GM12874 (cell line): ENCODE data around the gene MARCHF10.

Source experiments
- TF ChIP-seq, protein P1 (sequence below): IDR thresholded peaks from 2 replicates; pipeline ENCODE4 v1.5.1; 2011; ENCODE audit warnings: low read depth, mild to moderate bottlenecking, control low read depth, low read length, moderate library complexity; ENCODE audit not compliant: insufficient read depth

Gene MARCHF10

DNA sequence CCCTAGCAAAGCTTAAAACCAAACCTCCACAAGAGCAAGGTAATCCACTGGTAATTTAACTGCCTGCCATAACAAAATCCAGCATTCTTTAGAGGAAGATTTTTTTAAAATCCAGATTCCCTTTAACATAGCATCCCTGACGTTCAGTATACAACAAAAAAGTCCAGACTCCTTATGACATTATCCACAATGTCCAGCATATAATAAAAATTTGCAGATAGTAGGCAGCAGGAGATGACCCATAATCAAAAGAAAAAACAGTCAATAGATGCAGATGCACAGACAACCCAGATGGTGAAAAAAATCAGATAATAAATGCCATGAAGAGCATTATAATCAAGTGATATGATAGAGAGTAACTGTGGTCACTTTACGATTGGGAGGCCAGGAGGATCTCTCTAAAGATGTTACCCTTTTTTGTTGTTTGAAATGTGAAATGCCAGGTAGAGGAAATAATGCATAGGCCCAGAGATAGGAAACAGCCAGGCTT lies 147.4 kb downstream of the MARCHF10 start:
- TF ChIP-seq, protein P1, sequence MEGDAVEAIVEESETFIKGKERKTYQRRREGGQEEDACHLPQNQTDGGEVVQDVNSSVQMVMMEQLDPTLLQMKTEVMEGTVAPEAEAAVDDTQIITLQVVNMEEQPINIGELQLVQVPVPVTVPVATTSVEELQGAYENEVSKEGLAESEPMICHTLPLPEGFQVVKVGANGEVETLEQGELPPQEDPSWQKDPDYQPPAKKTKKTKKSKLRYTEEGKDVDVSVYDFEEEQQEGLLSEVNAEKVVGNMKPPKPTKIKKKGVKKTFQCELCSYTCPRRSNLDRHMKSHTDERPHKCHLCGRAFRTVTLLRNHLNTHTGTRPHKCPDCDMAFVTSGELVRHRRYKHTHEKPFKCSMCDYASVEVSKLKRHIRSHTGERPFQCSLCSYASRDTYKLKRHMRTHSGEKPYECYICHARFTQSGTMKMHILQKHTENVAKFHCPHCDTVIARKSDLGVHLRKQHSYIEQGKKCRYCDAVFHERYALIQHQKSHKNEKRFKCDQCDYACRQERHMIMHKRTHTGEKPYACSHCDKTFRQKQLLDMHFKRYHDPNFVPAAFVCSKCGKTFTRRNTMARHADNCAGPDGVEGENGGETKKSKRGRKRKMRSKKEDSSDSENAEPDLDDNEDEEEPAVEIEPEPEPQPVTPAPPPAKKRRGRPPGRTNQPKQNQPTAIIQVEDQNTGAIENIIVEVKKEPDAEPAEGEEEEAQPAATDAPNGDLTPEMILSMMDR = no peak

GRCh38 chr17:62658136-62658920 lies 149.8 kb downstream of the MARCHF10 start:
- TF ChIP-seq, protein P1 = no peak

- TF ChIP-seq, protein P1 = no peak
Observed at GRCh38 chr17:62657690-62658089, 150.4 kb downstream of the MARCHF10 start.

- TF ChIP-seq, protein P1 = no peak
Observed at GRCh38 chr17:62657145-62657665, 150.9 kb downstream of the MARCHF10 start.

GRCh38 chr17:62656446-62656845 lies 151.7 kb downstream of the MARCHF10 start:
- TF ChIP-seq, protein P1 = no peak

DNA sequence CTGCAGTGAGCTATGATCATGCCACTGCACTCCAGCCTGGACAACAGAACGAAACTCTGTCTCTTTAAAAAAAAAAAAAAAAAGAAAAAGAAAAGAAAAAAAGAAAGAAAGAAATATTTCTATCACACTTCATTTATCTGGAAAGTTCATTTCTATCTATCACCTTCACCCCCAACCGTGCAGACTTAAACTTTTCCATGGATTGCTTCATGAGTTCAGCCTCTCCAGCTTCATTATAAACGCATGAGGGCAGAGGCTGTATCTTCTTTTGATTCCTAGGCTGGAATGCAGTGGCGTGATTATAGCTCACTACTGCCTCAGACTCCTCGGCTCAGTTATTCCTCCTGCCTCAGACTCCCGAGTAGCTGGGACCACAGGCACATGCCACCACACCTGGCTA lies 152.5 kb downstream of the MARCHF10 start:
- TF ChIP-seq, protein P1 = no peak

DNA sequence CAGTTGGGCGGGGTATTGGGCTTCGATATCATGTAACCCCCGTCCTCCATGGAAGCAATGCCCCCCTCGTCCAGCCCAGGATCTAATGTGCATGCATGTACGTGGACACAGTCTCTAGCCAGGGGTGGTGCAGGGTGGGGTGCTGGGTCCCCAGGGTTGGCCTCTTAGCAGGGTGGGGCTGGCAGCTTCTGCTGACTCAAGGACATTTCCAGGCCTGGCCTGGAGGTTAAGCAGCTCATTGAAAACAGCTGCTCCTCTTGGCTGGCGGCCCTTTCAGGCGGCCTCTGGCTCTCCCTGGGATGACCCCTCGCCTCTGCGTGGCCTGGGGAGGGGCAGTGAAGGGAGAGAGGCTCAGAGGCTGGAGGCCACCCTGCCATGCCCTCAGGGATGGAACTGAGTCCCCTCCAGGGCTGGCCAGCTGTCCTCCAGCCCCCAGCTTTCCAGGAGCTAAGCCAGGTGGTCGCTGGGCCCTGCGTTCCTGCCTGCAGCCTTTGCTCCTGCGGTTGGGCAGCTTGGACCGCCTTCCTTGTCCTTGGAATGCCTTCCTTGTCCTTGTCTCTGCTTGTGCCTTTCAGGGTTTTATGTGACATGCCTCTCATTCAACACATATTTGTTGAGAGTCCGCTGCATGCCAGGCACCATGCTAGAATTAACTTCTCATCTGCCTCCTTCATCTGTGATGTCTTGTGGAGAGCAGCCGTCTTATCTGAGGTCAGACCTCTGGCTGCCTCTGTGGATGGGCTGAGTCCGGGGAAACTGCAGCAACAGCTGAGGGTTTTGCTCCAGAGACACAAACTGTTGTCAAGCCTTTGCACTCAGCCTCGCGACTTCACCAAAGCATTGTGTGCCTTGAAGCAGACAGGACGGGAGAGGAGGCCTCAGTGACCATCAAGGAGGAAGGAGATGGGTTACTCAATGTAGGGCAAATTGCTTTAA lies 154.0 kb downstream of the MARCHF10 start:
- TF ChIP-seq, protein P1 = no peak
